Esophagus squamous epithelium (tissue), 5 donors: Measurements from ENCODE around the gene TCF3. TPM values are rescaled to one million over a fixed set of nuclear protein-coding genes. Genes with fewer than 3 reads are reported as not detected.

Source experiments
- DNase-seq: peaks from one replicate; lab custom pipeline; 2025; lab: John Stamatoyannopoulos, UW
- H3K27ac ChIP-seq, 4 donors: fragments of 200-600 bp; sonication (generic); one replicate each; pipeline ENCODE4 v1.5.1; 2016 to 2019; ENCODE audit warnings: mild to moderate bottlenecking in 1 of 4
- H3K27me3 ChIP-seq, 4 donors: fragments of 200-600 bp; sonication (generic); 1 replicate in 3 of 4; 2 replicates in 1 of 4; pipeline versions ENCODE4 v1.5.1 to v1.6.0; 2017 to 2021; ENCODE audit warnings: antibody characterized with exemption in 1 of 4
- H3K36me3 ChIP-seq, 3 donors: fragments of 200-600 bp; sonication (generic); one replicate each; pipeline ENCODE4 v1.5.1; 2016 to 2019
- H3K4me1 ChIP-seq, 3 donors: fragments of 200-600 bp; sonication (generic); one replicate each; pipeline ENCODE4 v1.5.1; 2017 to 2019
- H3K4me3 ChIP-seq, 4 donors: fragments of 200-600 bp; sonication (generic); 1 replicate in 3 of 4; 2 replicates in 1 of 4; pipeline ENCODE4 v1.5.1; 2016 to 2019; ENCODE audit warnings: mild to moderate bottlenecking in 2 of 4, moderate library complexity in 1 of 4
- H3K9me3 ChIP-seq, 3 donors: fragments of 200-600 bp; sonication (generic); one replicate each; pipeline ENCODE4 v1.5.1; 2016 to 2019
- POLR2A ChIP-seq, 4 donors: fragments of 450-650 bp; IDR thresholded peaks; one replicate each; pipeline ENCODE4 v1.6.1; 2017; ENCODE audit warnings: antibody characterized with exemption in 4 of 4, mild to moderate bottlenecking in 4 of 4, moderate library complexity in 3 of 4
- WGBS, 2 donors: methylation state at CpG; one replicate each; pipeline ENCODE4 v1.1.5; 2018; 5-methylcytosine and 5-hydroxymethylcytosine counted together
- intact Hi-C: fragments of 100-400 bp; cut with DNase I; formaldehyde crosslinking; loops from one replicate; pipeline ENCODE4 v1.15.0; 2022
- total RNA-seq, 4 donors: library from RNA; depleted of rRNA; stranded (reverse); fragments of >200 nt; gene quantifications; one replicate each; pipeline ENCODE4 v1.1.0, GENCODE V29; 2016
- TF ChIP-seq, protein P1 (sequence below), 6 experiments: fragments of 450-650 bp in 4 of 6; fragments of 200-600 bp in 2 of 6; sonication (generic) in 2 of 6; IDR thresholded peaks; one replicate each; pipeline ENCODE4 v1.5.1; 2016 to 2019; ENCODE audit warnings: antibody characterized with exemption in 6 of 6, mild to moderate bottlenecking in 4 of 6, moderate library complexity in 4 of 6
- donor health status: DM: yes; HTN: yes; CAD: no.

Gene TCF3
- total RNA-seq, 4 donors from 2014 or later, result 29.9 to 66.0 (median 47.9) TPM

DNA sequence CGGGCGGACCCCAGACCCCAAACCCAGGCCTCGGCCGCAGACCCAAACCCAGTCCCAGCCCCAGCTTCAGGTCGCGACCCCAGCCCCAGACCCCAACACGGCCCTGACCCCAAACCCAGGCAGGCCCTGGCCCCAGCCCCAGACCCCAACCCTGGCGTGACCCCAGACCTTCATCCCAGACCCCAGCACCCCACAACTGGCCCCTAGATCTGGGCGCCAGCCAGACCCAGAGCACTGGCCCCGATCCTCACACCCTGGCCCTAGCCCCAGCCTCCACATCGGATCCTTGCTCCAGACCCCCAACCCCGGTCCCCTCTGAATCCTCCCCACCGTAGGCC lies 67.2 kb downstream of the TCF3 start:
- no peaks in the 10 kb centered on the region for H3K9me3 ChIP-seq
- WGBS, 2 donors, result 92% methylated on average over 2 of the region's 13 CpGs; no CpG with 5 or more reads in 1 of the 2 donors
- no peak overlapping the region for H3K27ac ChIP-seq
- H3K4me1 ChIP-seq, result peaks cover 5 to 40% (median 6%) of the 10 kb centered on the region in 3 donors
- TF ChIP-seq POLR2A (IDR thresholded peaks at IDR 0.05), result no peak
- TF ChIP-seq, protein P1, sequence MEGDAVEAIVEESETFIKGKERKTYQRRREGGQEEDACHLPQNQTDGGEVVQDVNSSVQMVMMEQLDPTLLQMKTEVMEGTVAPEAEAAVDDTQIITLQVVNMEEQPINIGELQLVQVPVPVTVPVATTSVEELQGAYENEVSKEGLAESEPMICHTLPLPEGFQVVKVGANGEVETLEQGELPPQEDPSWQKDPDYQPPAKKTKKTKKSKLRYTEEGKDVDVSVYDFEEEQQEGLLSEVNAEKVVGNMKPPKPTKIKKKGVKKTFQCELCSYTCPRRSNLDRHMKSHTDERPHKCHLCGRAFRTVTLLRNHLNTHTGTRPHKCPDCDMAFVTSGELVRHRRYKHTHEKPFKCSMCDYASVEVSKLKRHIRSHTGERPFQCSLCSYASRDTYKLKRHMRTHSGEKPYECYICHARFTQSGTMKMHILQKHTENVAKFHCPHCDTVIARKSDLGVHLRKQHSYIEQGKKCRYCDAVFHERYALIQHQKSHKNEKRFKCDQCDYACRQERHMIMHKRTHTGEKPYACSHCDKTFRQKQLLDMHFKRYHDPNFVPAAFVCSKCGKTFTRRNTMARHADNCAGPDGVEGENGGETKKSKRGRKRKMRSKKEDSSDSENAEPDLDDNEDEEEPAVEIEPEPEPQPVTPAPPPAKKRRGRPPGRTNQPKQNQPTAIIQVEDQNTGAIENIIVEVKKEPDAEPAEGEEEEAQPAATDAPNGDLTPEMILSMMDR (IDR thresholded peaks at IDR 0.05), result no peak
- DNase-seq, result no peak
- intact Hi-C loops, result no loop called here
- H3K36me3 ChIP-seq, result peaks cover 9 to 50% (median 29%) of the 10 kb centered on the region in 3 donors
- H3K4me3 ChIP-seq, result no peak overlapping the region
- no peaks in the 10 kb centered on the region for H3K27me3 ChIP-seq

DNA sequence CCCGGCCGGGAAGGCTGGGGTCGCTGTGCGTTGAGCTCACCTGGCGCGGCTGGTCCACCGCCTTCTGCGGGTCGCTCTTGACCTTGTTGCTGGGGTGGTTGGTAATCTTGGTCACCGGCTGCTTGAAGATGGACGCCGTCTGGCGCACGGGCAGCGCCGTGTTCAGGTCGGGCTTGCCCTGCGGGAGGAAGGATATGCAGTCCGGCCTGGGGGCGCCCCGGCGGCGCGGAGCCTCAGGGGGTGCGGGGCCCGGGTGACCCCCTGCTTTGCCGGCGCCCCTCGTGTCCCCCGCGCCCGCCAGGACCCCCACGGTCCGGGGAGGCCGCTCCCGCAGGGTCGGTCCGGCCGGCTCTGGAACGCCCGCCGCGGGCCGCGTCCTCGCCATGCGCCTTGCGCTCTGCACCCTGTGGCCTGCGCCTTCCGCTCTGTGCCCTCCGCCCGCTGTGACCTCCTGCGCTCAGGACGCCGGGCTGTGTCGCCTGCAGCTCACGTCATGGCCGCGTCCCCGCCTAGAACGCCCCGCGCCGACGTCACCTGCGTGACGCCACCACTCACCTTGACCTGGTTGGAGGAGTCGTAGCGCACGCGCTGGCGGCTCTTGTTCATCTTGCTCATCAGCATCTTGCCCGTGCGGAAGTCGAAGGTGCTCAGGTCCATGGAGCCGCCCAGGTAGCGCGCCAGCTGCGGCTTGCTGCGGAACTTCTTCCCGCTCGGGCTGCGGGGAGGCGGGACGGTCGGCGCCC lies 67.7 kb downstream of the TCF3 start:
- Histone ChIP-seq H3K36me3 (peaks cover 9 to 55% (median 33%) of the 10 kb centered on the region in 3 donors), H3K27ac (no peak overlapping the region), H3K27me3 (no peaks in the 10 kb centered on the region), H3K4me1 (peaks cover 0 to 35% (median under 1%) of the 10 kb centered on the region in 3 donors), H3K4me3 (no peak overlapping the region), H3K9me3 (no peaks in the 10 kb centered on the region)
- no peak for DNase-seq
- intact Hi-C loops, result no loop called here
- TF ChIP-seq, protein P1 (IDR thresholded peaks at IDR 0.05), result no peak
- no peak for TF ChIP-seq POLR2A (IDR thresholded peaks at IDR 0.05)
- WGBS, 2 donors, result 95% methylated on average over 30 of the region's 87 CpGs; no CpG with 5 or more reads in 1 of the 2 donors

DNA sequence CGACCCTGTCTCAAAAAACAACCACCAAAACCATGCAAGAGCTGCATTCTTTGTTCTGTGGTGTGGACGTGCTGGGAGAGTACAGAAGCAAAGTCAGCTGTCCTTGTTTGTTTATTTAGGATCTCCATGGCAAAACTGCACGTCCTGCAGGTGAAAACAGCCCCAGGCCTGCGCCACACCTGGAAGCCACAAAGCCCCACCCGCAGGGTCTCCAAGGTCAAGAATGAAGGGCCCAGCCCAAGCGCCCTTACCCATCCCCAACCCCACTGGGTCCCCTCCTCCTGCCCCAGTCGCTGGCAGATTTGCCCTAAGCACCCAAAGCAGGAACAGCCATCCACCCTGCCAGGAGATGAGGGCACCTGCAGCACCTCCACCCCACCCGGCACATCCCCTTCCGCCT lies 70.2 kb downstream of the TCF3 start:
- Histone ChIP-seq H3K4me1 (peaks cover 0 to 10% (median 0%) of the 10 kb centered on the region in 3 donors), H3K27ac (no peak overlapping the region), H3K36me3 (peaks cover 18 to 79% (median 41%) of the 10 kb centered on the region in 3 donors), H3K9me3 (no peaks in the 10 kb centered on the region), H3K4me3 (no peak overlapping the region), H3K27me3 (no peaks in the 10 kb centered on the region)
- no peak for DNase-seq
- intact Hi-C loops, result no loop called here
- TF ChIP-seq POLR2A (IDR thresholded peaks at IDR 0.05), result no peak
- TF ChIP-seq, protein P1 (IDR thresholded peaks at IDR 0.05), result no peak
- WGBS, 2 donors, result 40 to 68% methylated on average over 1 to 6 of the region's 9 CpGs

DNA sequence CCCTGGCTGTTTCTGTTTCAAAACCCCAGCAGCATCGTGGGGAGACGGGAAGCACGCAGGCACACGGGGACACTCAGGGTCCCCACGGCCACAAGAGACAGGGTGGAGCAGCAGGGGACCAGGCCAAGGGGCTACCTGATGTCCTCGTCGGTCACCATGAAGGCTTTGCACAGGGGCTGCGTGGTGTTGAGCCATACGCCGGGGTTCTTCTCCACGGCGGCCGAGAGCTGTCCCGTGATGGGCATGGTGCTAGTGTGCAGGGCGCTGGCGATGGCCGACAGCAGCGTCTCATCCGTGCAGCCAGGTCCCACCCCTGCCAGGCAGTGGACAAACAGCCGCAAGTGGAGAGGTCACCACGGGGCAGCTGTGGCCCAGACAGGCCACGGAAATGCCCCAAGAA lies 71.5 kb downstream of the TCF3 start:
- H3K27ac ChIP-seq, result no peak overlapping the region
- no peak for TF ChIP-seq POLR2A (IDR thresholded peaks at IDR 0.05)
- TF ChIP-seq, protein P1 (IDR thresholded peaks at IDR 0.05), result no peak
- intact Hi-C loops, result no loop called here
- H3K9me3 ChIP-seq, result no peaks in the 10 kb centered on the region
- DNase-seq, result no peak
- 100% methylated on average over 2 of the region's 22 CpGs; no CpG with 5 or more reads in 1 of the 2 donors for WGBS, 2 donors
- no peaks in the 10 kb centered on the region for H3K27me3 ChIP-seq
- H3K4me3 ChIP-seq, result no peak overlapping the region
- H3K36me3 ChIP-seq, result peaks cover 23 to 90% (median 42%) of the 10 kb centered on the region in 3 donors
- no peaks in the 10 kb centered on the region for H3K4me1 ChIP-seq

DNA sequence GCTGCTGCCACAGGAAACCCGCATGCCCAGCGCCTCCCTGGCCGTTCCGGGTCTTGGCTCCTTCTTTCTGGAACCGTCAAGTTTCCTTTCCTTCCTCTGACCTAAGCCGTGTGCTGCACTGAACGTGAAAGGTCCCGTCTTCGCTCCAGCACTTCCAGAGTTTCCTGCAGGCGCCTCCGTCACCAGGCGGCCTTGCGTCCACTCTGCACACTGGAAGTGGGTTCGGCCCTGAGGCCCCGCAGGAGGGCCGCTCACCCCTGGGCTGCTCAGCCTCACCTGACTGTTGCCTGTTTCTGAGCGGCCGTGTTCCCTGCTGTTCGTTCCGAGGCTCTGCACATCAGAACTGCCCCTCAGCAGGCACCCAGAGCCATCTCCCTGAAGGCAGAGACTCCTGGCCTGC lies 72.0 kb downstream of the TCF3 start:
- Histone ChIP-seq H3K4me3 (no peak overlapping the region), H3K4me1 (no peaks in the 10 kb centered on the region), H3K36me3 (peaks cover 23 to 90% (median 42%) of the 10 kb centered on the region in 3 donors), H3K9me3 (no peaks in the 10 kb centered on the region), H3K27ac (no peak overlapping the region), H3K27me3 (no peaks in the 10 kb centered on the region)
- no peak for DNase-seq
- intact Hi-C loops, result no loop called here
- TF ChIP-seq, protein P1 (IDR thresholded peaks at IDR 0.05), result no peak
- TF ChIP-seq POLR2A (IDR thresholded peaks at IDR 0.05), result no peak
- 93 to 95% methylated on average over 5 to 16 of the region's 20 CpGs for WGBS, 2 donors
